GM12891 (cell line): Measurements from ENCODE around the gene ATP8A2.

Source experiments
- POLR2AphosphoS5 ChIP-seq: IDR thresholded peaks from 2 replicates; pipeline ENCODE4 v1.6.1; 2011; ENCODE audit warnings: low read depth, low read length, control low read depth
- POU2F2 ChIP-seq: IDR thresholded peaks from 2 replicates; pipeline ENCODE4 v1.6.1; 2011; ENCODE audit warnings: low read depth, mild to moderate bottlenecking, control low read depth, low read length, moderate library complexity

DNA sequence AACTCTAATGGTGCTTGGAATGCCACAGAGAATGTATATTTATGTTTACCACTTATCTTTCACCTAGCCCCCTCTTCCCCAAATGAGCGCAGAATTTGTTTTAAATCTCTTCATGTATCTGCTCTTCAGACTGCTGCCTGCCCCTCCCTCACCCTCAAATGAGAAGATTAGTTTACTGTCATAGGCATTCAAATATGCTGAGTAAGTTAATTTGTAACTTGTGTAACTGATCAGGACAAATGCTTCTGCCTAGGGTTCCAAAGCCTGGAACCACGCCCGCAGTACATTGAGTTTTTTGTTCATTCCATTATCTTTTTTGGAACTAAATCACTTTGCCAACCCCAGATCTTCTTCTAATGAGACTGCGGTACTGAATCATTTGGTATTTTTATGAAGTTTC, 74.5 kb downstream of the ATP8A2 start:
- TF ChIP-seq POLR2AphosphoS5 (no peak), POU2F2 (no peak)
